NCI-H187 (cell line): ENCODE measurements around the gene PRF1.
"Not testable (repeated sequence)": the region's sequence is repeated elsewhere in the genome, so short reads cannot be mapped to it uniquely, and the experiment has no call there.

Experiments
- DNase-seq, 2 experiments: peaks; one replicate each; lab custom pipeline; 2025; lab: John Stamatoyannopoulos, UW

Gene PRF1

GRCh38 chr10:70602665-70603448 is at the start of gene PRF1:
PRF1 (minus strand) TSS chr10:70602741; CDS start chr10:70600902, 1,839 bp downstream.
- no peak for DNase-seq

- DNase-seq = no peak
Measured at GRCh38 chr10:70651661-70652060, 49.1 kb upstream of the PRF1 start.

GRCh38 chr10:70650718-70651117 is 48.2 kb upstream of the PRF1 start:
- DNase-seq = no peak

- DNase-seq = no peak
Measured at GRCh38 chr10:70650104-70650503, 47.6 kb upstream of the PRF1 start.

- DNase-seq = no peak
Measured at GRCh38 chr10:70649526-70649925, 47.0 kb upstream of the PRF1 start.

- DNase-seq = no peak
Measured at GRCh38 chr10:70648427-70648826, 45.9 kb upstream of the PRF1 start.

- DNase-seq = no peak
Measured at GRCh38 chr10:70647086-70647485, 44.5 kb upstream of the PRF1 start.

GRCh38 chr10:70644959-70645358 is 42.4 kb upstream of the PRF1 start:
- DNase-seq = not testable (repeated sequence)

GRCh38 chr10:70643272-70643671 is 40.7 kb upstream of the PRF1 start:
- not testable (repeated sequence) for DNase-seq

GRCh38 chr10:70639640-70640383 is 37.3 kb upstream of the PRF1 start:
- not testable (repeated sequence) for DNase-seq

- not testable (repeated sequence) for DNase-seq
Measured at GRCh38 chr10:70634515-70634914, 32.0 kb upstream of the PRF1 start.

GRCh38 chr10:70634011-70634410 is 31.5 kb upstream of the PRF1 start:
- DNase-seq = no peak

GRCh38 chr10:70631735-70632134 is 29.2 kb upstream of the PRF1 start:
- not testable (repeated sequence) for DNase-seq

GRCh38 chr10:70629338-70629737 is 26.8 kb upstream of the PRF1 start:
- DNase-seq = no peak

GRCh38 chr10:70626056-70626455 is 23.5 kb upstream of the PRF1 start:
- DNase-seq = no peak

- no peak for DNase-seq
Measured at GRCh38 chr10:70622981-70623844, 20.7 kb upstream of the PRF1 start.

GRCh38 chr10:70622541-70622940 is 20.0 kb upstream of the PRF1 start:
- DNase-seq = no peak

- no peak for DNase-seq
Measured at GRCh38 chr10:70621503-70622078, 19.1 kb upstream of the PRF1 start.

GRCh38 chr10:70620020-70620289 is 17.4 kb upstream of the PRF1 start:
- no peak for DNase-seq

- DNase-seq = no peak
Measured at GRCh38 chr10:70619271-70620019, 16.9 kb upstream of the PRF1 start.

GRCh38 chr10:70618663-70619062 is 16.1 kb upstream of the PRF1 start:
- no peak for DNase-seq
